WTC11 (cell line): ENCODE results near the gene PHC1. TPM values are rescaled to one million over a fixed set of nuclear protein-coding genes. Genes with fewer than 3 reads are reported as not detected.

ENCODE experiments used
- ATAC-seq: fragments of 200-7000 bp; cut with Tn5 transposase; 2 replicates; pipeline ENCODE4 v1.10.0; 2021; ENCODE audit warnings: mild to moderate bottlenecking, moderate library complexity
- CTCF ChIA-PET: fragments of 300-600 bp; sonication (Branson Sonifier 250); formaldehyde crosslinking; loops from one replicate; lab custom pipeline; 2021; ENCODE audit warnings: antibody characterized with exemption; lab: Charles Lee
- POLR2A ChIA-PET: fragments of 350-600 bp; sonication (Branson Sonifier 250); formaldehyde crosslinking; loops from one replicate; lab custom pipeline; 2021; ENCODE audit warnings: antibody characterized with exemption; lab: Charles Lee
- DNase-seq: peaks from one replicate; pipeline ENCODE4 v3.0.0; 2021; ENCODE audit warnings: low spot score
- H3K27ac Mint-ChIP-seq: 2 replicates; pipeline ENCODE4 v1.8.0; 2021; ENCODE audit warnings: mixed read lengths
- H3K27me3 Mint-ChIP-seq: 2 replicates; pipeline ENCODE4 v1.8.0; 2021; ENCODE audit warnings: low read depth, mild to moderate bottlenecking, moderate library complexity, mixed read lengths
- H3K36me3 Mint-ChIP-seq: 2 replicates; pipeline ENCODE4 v1.8.0; 2021; ENCODE audit warnings: mixed read lengths
- H3K4me1 Mint-ChIP-seq: 2 replicates; pipeline ENCODE4 v1.8.0; 2022; ENCODE audit warnings: mixed read lengths
- H3K4me3 Mint-ChIP-seq: 2 replicates; pipeline ENCODE4 v1.8.0; 2021; ENCODE audit warnings: mild to moderate bottlenecking, moderate library complexity, mixed read lengths
- H3K9me3 Mint-ChIP-seq: 2 replicates; pipeline ENCODE4 v1.8.0; 2021; ENCODE audit warnings: mixed read lengths
- AR ChIP-seq: fragments of 250-450 bp; sonication (Bioruptor Pico); IDR thresholded peaks from 2 replicates; pipeline ENCODE4 v1.9.0; 2021; ENCODE audit warnings: mild to moderate bottlenecking
- ATF1 ChIP-seq: sonication (generic); formaldehyde crosslinking; IDR thresholded peaks from 2 replicates; pipeline ENCODE4 v1.8.1; 2023; ENCODE audit warnings: mild to moderate bottlenecking, moderate library complexity, missing genetic modification reagents
- ATF2 ChIP-seq: sonication (generic); formaldehyde crosslinking; IDR thresholded peaks from 2 replicates; pipeline ENCODE4 v1.8.1; 2022; ENCODE audit warnings: low read depth, missing genetic modification reagents, borderline replicate concordance
- E2F1 ChIP-seq: sonication (generic); formaldehyde crosslinking; IDR thresholded peaks from 2 replicates; pipeline ENCODE4 v1.8.0; 2022; ENCODE audit warnings: mild to moderate bottlenecking, missing genetic modification reagents
- ERG ChIP-seq: fragments of 250-450 bp; sonication (Bioruptor Pico); IDR thresholded peaks from 2 replicates; pipeline ENCODE4 v1.8.0; 2021; ENCODE audit warnings: mild to moderate bottlenecking
- ESRRA ChIP-seq: sonication (generic); formaldehyde crosslinking; IDR thresholded peaks from 2 replicates; pipeline ENCODE4 v1.8.1; 2022; ENCODE audit warnings: mild to moderate bottlenecking, missing genetic modification reagents, borderline replicate concordance
- HMGA2 ChIP-seq: fragments of 250-450 bp; sonication (Bioruptor Pico); IDR thresholded peaks from 2 replicates; pipeline ENCODE4 v1.4.0; 2021; ENCODE audit warnings: mild to moderate bottlenecking, moderate library complexity
- MXD4 ChIP-seq: fragments of 250-450 bp; sonication (Bioruptor Pico); IDR thresholded peaks from 2 replicates; pipeline ENCODE4 v1.8.0; 2021; ENCODE audit warnings: mild to moderate bottlenecking, moderate library complexity, borderline replicate concordance
- MYBL2 ChIP-seq: sonication (generic); formaldehyde crosslinking; IDR thresholded peaks from 2 replicates; pipeline ENCODE4 v1.8.1; 2023; ENCODE audit warnings: mild to moderate bottlenecking, moderate library complexity, missing genetic modification reagents
- PREB ChIP-seq: sonication (generic); formaldehyde crosslinking; IDR thresholded peaks from 2 replicates; pipeline ENCODE4 v1.8.1; 2022; ENCODE audit warnings: mild to moderate bottlenecking, missing genetic modification reagents, moderate library complexity, borderline replicate concordance
- PRRX2 ChIP-seq: fragments of 250-450 bp; sonication (Bioruptor Pico); IDR thresholded peaks from 2 replicates; pipeline ENCODE4 v1.8.0; 2021; ENCODE audit warnings: mild to moderate bottlenecking
- RELA ChIP-seq: sonication (generic); formaldehyde crosslinking; IDR thresholded peaks from 2 replicates; pipeline ENCODE4 v1.8.1; 2022; ENCODE audit warnings: missing genetic modification reagents, mild to moderate bottlenecking, borderline replicate concordance
- RORB ChIP-seq: fragments of 250-450 bp; sonication (Bioruptor Pico); IDR thresholded peaks from 2 replicates; pipeline ENCODE4 v1.9.0; 2021; ENCODE audit warnings: mild to moderate bottlenecking
- ZNF121 ChIP-seq: sonication (generic); formaldehyde crosslinking; IDR thresholded peaks from 2 replicates; pipeline ENCODE4 v1.8.0; 2023; ENCODE audit warnings: missing genetic modification reagents
- ZNF317 ChIP-seq: sonication (generic); formaldehyde crosslinking; IDR thresholded peaks from 2 replicates; pipeline ENCODE4 v1.8.1; 2023; ENCODE audit warnings: low read depth, mild to moderate bottlenecking, moderate library complexity, missing genetic modification reagents, borderline replicate concordance
- ZNF416 ChIP-seq: fragments of 250-450 bp; sonication (Bioruptor Pico); IDR thresholded peaks from 2 replicates; pipeline ENCODE4 v1.9.0; 2021; ENCODE audit warnings: mild to moderate bottlenecking, inconsistent platforms
- ZNF671 ChIP-seq: fragments of 250-450 bp; sonication (Bioruptor Pico); IDR thresholded peaks from 2 replicates; pipeline ENCODE4 v1.8.0; 2021; ENCODE audit warnings: mild to moderate bottlenecking
- total RNA-seq: library from RNA; stranded (reverse); gene quantifications from 3 replicates; pipeline ENCODE4 v1.2.3, GENCODE V29; 2021
- TF ChIP-seq, protein P1 (sequence below): sonication (generic); formaldehyde crosslinking; IDR thresholded peaks from 2 replicates; pipeline ENCODE4 v1.8.0; 2022; ENCODE audit warnings: mild to moderate bottlenecking, missing genetic modification reagents

PHC1 gene
- total RNA-seq, 1 experiment from 2014 or later: 733 TPM

DNA sequence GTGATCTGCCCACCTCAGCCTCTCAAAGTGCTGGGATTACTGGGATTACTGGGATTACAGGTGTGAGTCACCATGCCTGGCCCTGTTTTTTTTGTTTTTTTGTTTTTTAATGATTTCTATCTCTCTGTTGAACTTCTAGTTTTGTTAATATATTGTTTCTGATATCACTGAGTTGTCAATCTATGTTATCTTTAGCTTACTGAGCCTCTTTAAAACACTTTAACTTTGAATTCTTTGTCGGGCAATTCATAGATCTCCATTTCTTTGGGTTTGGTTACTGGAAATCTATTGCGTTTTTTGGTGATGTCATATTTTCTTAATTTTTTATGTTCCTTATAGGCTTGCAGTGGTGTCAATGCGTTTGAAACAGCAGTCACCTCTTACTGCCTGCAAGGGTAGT is 65.8 kb downstream of the PHC1 start:
- DNase-seq: no peak
- Mint-ChIP-seq H3K27me3 (no peaks in the 10 kb centered on the region), H3K9me3 (peaks cover 3% of the 10 kb centered on the region; the same call in 1 of the 2 replicates), H3K4me3 (no peak overlapping the region), H3K4me1 (no peaks in the 10 kb centered on the region), H3K27ac (no peak overlapping the region), H3K36me3 (no peaks in the 10 kb centered on the region)
- no peak for ATAC-seq
- TF ChIP-seq E2F1 (CRISPR knock-in tag): no peak
- no peak for TF ChIP-seq RORB (CRISPR knock-in tag)
- TF ChIP-seq ZNF317 (CRISPR knock-in tag): no peak
- no peak for TF ChIP-seq HMGA2 (CRISPR knock-in tag)
- no peak for TF ChIP-seq ATF1 (CRISPR knock-in tag)
- TF ChIP-seq, protein P1, sequence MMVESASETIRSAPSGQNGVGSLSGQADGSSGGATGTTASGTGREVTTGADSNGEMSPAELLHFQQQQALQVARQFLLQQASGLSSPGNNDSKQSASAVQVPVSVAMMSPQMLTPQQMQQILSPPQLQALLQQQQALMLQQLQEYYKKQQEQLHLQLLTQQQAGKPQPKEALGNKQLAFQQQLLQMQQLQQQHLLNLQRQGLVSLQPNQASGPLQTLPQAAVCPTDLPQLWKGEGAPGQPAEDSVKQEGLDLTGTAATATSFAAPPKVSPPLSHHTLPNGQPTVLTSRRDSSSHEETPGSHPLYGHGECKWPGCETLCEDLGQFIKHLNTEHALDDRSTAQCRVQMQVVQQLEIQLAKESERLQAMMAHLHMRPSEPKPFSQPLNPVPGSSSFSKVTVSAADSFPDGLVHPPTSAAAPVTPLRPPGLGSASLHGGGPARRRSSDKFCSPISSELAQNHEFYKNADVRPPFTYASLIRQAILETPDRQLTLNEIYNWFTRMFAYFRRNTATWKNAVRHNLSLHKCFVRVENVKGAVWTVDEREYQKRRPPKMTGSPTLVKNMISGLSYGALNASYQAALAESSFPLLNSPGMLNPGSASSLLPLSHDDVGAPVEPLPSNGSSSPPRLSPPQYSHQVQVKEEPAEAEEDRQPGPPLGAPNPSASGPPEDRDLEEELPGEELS: no peak
- no peak for TF ChIP-seq PREB (CRISPR knock-in tag)
- no peak for TF ChIP-seq ERG (CRISPR knock-in tag)
- no peak for TF ChIP-seq MYBL2 (CRISPR knock-in tag)
- no peak for TF ChIP-seq ZNF121
- TF ChIP-seq PRRX2: no peak
- TF ChIP-seq ATF2 (CRISPR knock-in tag): no peak
- no peak for TF ChIP-seq MXD4 (CRISPR knock-in tag)
- no peak for TF ChIP-seq RELA
- no peak for TF ChIP-seq ZNF671
- no peak for TF ChIP-seq ZNF416 (CRISPR knock-in tag)
- TF ChIP-seq AR (CRISPR knock-in tag): no peak
- no peak for TF ChIP-seq ESRRA (CRISPR knock-in tag)
- CTCF ChIA-PET: interaction anchor here (0.5 kb wide), 1 partner anchor 754 kb away, joined by 4 read pairs; no protein-coding TSS in a partner anchor
- POLR2A ChIA-PET: no interaction called here
